HFF-Myc (cell line): ENCODE measurements around the gene MLLT3.

ENCODE experiments used
- DNase-seq: peaks from one replicate; pipeline ENCODE4 v3.0.0-alpha.2; 2011; ENCODE audit warnings: low read depth; ENCODE audit errors: extremely low read depth
- H3K4me3 ChIP-seq: replicated peaks from 2 replicates; pipeline ENCODE4 v1.5.1; 2011; ENCODE audit warnings: low read depth, mild to moderate bottlenecking, control low read depth, low read length
- CTCF ChIP-seq: IDR thresholded peaks from 2 replicates; pipeline ENCODE4 v1.5.1; 2012; ENCODE audit warnings: mild to moderate bottlenecking, low read depth, low read length, control low read depth; ENCODE audit errors: missing control alignments

The MLLT3 gene

DNA sequence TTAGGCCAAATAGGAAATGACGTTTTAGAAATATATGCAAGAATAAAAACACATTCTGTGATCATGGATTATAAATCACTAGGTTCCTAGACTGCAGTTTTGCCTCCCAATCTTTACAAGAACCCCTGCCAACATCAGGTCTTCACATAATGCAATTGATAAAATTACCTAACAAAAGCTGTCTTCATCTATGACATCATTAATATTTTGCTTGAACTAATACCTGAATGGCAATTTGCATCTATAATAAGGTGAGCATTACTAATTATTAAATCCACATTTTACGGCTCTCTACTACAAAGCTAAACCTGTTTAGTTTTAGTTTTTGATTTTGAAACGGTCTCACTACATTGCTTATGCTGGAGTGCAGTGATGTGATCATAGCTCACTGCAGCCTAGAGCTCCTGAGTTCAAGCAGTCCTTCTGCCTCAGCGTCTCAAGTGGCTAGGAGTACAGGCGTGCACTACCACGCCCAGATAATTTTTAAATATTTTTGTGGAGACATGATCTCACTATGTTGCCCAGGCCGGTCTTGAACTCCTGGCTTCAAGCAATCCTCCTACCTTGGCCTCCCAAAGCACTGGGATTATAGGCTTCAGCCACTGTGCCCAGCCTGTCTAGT, 218.0 kb downstream of the MLLT3 start:
- DNase-seq = no peak
- no peak overlapping the region for H3K4me3 ChIP-seq
- no peak for TF ChIP-seq CTCF

GRCh38 chr9:20403346-20403745, 219.0 kb downstream of the MLLT3 start:
- no peak for DNase-seq
- TF ChIP-seq CTCF = no peak
- no peak overlapping the region for H3K4me3 ChIP-seq

- DNase-seq = no peak
- H3K4me3 ChIP-seq = no peak overlapping the region
- TF ChIP-seq CTCF = no peak
These were observed 219.9 kb downstream of the MLLT3 start for GRCh38 chr9:20402273-20402875.

- TF ChIP-seq CTCF = no peak
- no peak for DNase-seq
- H3K4me3 ChIP-seq = no peak overlapping the region
These were observed 223.6 kb downstream of the MLLT3 start for GRCh38 chr9:20398536-20399338.

GRCh38 chr9:20397348-20397747, 225.0 kb downstream of the MLLT3 start:
- no peak for TF ChIP-seq CTCF
- no peak for DNase-seq
- no peak overlapping the region for H3K4me3 ChIP-seq

DNA sequence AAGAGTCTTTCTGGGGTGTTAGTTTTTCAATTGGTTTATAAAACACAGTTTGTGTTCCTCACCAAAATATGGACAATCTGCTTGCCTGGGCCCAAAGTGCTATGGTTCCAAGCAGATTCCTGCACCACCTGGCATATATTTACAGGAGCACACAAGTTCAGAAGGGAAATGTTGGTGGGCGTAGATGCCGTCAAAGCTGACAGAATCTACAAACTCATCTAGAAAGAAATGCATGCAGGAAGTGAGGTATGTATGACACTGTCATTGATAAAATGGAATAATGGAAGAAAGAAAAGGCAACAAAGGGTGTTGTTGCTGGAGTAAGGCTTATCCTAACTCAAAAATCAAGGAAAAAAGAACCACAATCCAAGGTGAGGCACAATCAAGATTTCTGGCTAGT, 225.8 kb downstream of the MLLT3 start:
- no peak for DNase-seq
- TF ChIP-seq CTCF = no peak
- H3K4me3 ChIP-seq = no peak overlapping the region
